GM18505 (cell line): ENCODE results near the gene TFF2.

Experiments
- ATAC-seq: cut with Tn5 transposase; IDR thresholded peaks from one replicate; pipeline ENCODE4 v1.9.1; 2021; ENCODE audit not compliant: unreplicated experiment
- POLR2A ChIP-seq: IDR thresholded peaks from 4 replicates; pipeline ENCODE4 v1.6.1; 2011; ENCODE audit warnings: borderline replicate concordance; ENCODE audit not compliant: insufficient read depth, insufficient read length; ENCODE audit errors: extremely low read depth

The TFF2 gene

DNA sequence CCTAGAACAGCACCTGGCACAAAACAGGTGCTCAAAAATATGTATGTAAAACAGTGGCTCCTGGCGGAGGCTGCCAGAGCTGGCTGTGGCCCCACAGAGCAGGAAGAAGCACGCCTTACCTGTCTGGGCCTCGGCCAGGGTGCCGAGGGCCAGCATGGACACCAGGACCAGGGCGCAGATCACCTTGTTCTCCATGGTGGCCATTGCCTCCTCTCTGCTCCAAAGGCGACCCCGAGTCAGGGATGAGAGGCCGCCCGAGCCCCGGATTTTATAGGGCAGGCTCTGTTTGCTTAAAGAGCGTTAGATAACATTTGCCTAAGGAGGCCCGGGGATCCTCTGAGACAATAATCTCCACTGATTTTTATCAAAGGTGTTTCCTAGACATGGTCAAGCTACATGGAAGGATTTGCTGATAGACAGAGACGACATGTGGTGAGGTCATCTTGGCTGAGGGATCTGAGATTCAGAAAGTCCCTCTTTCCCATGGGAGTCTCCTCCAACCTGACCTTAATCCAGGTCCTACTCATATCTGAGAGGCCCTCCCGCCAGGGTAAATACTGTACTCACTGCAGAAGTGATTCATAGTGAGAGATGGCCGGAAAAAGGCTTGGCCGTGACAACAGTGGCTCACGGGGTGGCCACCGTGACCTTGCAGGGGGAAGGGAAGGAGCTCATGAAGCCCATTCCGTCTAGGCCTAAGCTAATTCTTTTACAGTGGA, 15.7 kb upstream of the TFF2 start, which contains the start of gene TFF1:
TFF1 (minus strand) TSS at position 244 of the 719 bp plus-strand sequence; CDS start at position 204, 40 bp downstream.
- no peak for ATAC-seq
- TF ChIP-seq POLR2A, result no peak

DNA sequence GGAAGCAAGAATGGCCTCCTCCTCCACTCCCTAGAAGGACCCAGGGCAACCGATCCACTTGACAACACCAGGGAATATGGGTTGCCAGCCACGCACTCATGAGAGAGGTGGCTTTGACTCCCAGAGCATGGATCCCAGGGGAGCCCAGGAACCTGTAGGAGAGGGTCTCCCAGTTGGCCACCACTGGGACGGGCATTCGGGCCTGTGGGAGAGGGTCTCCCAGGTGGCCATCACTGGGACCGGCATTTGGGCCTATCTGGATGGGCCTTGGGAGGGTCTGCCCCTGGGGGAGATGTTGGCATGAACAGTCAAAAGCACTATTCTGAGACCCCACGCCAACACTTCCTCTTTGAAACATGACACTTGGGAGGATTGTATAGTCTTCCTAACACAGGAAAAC, 15.0 kb upstream of the TFF2 start:
- no peak for TF ChIP-seq POLR2A
- ATAC-seq, result no peak

GRCh38 chr21:42364304-42364865, 13.6 kb upstream of the TFF2 start:
- no peak for TF ChIP-seq POLR2A
- no peak for ATAC-seq

- no peak for TF ChIP-seq POLR2A
Measured at GRCh38 chr21:42363312-42363711, 12.5 kb upstream of the TFF2 start.

GRCh38 chr21:42362700-42363099, 11.9 kb upstream of the TFF2 start:
- TF ChIP-seq POLR2A, result no peak
- no peak for ATAC-seq

More at GRCh38 chr21:42363312-42363711, 12.5 kb upstream of the TFF2 start:
- no peak for ATAC-seq

DNA sequence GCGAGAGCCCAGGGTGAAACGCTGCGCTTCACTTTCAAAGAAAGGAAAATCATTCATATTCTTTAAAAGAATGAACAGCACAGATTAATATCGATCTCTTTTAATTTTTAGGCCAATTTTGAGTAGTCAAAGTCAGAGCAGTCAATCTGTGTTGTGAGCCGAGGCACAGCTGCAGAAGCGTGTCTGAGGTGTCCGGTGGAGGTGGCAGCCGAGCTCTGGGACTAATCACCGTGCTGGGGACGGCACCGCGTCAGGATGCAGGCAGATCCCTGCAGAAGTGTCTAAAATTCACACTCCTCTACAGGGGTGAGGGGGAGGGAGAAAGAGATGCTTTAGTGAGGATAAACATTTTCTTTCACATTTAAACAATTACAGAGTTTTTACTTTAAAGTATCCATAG, 11.4 kb upstream of the TFF2 start:
- no peak for ATAC-seq
- no peak for TF ChIP-seq POLR2A

- TF ChIP-seq POLR2A, result no peak
- no peak for ATAC-seq
Measured at GRCh38 chr21:42361286-42361685, 10.5 kb upstream of the TFF2 start.

GRCh38 chr21:42360317-42360716, 9.5 kb upstream of the TFF2 start:
- ATAC-seq, result no peak
- no peak for TF ChIP-seq POLR2A

DNA sequence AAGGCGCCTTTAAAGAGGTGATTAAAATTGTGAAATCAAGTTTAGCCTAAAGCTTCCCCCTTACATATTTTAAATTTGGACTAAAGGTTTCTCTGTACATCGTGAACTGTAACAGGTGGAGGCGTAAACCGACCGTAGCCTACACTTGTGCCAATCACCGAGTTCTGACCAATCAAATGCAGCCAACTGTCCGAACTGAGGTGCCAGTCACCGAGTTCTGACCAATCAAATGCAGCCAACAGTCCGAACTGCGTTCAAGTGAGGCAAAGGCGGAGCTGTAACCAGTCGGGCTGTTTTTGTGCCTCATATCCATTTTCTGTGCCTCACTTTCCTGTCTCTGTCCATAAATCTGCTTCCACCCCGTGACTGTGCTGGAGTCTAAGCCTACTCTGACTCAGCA, 8.1 kb upstream of the TFF2 start:
- ATAC-seq, result no peak
- no peak for TF ChIP-seq POLR2A

DNA sequence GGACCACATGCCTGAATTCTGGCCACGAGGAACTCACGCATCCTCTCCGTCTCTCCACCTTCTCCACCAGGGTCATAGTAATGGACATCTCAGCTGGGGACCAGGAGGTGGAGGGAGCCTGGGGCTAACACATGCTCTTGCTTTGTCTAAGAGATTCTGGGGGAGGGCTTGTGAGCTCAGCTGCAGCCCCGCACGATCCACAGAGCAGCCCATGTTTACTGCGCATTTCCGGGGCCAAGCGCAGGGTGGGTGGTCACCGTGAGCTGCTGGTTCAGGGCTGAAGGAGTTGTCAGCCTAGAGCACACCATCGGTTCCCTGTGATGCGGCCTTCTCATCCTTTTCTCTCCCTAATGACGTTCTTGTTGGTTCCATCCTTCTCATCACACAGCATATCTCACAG, 7.5 kb upstream of the TFF2 start:
- no peak for ATAC-seq
- no peak for TF ChIP-seq POLR2A

DNA sequence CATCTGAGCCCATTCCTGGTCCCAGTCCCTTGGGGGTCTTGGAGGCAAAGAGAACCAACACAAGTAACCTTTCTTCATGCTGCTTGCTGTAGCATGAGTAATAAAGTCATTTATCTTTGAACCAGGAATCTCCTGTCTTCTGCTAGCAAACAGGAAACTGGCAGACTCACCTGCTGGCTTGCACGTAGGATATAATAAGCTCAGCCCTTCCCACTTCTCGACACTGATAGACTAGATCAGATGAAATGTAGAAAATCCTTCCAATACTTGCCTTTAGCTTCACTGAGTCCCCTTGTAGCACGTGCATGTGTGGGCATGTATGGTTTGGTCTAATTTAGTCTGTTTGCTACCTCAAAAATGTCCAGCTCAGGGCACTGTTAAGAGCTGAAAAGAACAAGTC, 6.5 kb upstream of the TFF2 start:
- no peak for ATAC-seq

GRCh38 chr21:42356650-42357049, 5.9 kb upstream of the TFF2 start:
- ATAC-seq, result no peak
- TF ChIP-seq POLR2A, result no peak

More for the DNA sequence above, 6.5 kb upstream of the TFF2 start:
- TF ChIP-seq POLR2A, result no peak

DNA sequence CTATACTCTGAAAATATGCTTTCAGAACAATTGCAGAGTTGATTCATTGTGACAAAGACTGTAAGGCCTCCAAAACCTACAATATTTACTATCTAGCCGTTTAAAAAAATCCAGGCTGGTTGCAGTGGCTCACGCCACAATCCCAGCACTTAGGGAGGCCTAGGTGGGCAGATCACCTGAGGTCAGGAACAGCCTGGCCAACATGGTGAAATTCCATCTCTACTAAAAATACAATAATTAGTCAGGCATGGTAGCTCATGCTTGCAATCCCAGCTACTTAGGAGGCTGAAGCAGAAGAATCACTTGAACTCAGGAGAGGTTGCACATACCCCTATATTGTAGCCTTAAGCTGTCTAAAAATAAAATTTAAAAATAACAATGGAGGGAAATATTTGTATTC, 5.3 kb upstream of the TFF2 start:
- no peak for TF ChIP-seq POLR2A
- no peak for ATAC-seq

DNA sequence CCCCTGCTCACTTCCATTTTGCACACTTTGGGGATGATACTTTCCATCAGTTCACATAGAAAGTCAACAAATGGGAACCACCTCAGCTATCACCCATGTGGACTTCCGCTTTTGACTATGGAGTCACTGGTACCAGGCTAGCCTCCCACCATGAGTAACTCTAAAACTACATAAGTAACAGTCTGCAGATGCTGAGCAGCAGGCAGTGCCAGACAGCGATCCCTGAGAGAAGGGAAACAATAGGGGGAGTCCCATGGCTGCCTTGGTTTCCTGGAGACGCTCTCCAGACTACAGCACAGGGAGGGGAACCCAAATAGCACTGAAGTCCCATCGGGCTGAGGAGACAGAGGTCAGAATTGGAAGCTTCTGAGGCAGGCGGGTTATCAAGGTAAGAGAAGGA, 2.8 kb upstream of the TFF2 start:
- no peak for TF ChIP-seq POLR2A
- no peak for ATAC-seq
